ENCODE measurements around the gene ALOXE3. TPM values are rescaled to one million over a fixed set of nuclear protein-coding genes. Genes with fewer than 3 reads are reported as not detected.

ALOXE3 gene
- total RNA-seq, 1 donor from 2014 or later: not detected

- peak overlapping the region; percentile 83 for H3K4me3 Mint-ChIP-seq (ENCODE audit: unreplicated experiment)
- no peak for TF ChIP-seq CTCF (IDR thresholded peaks at IDR 0.05; ENCODE audit: partially characterized antibody, unreplicated experiment)
- peaks cover 6% of the 10 kb centered on the region for H3K27me3 Mint-ChIP-seq (ENCODE audit: unreplicated experiment)
- H3K9me3 Mint-ChIP-seq (ENCODE audit: unreplicated experiment): peaks cover 10% of the 10 kb centered on the region
- no peak overlapping the region for H3K27ac Mint-ChIP-seq (ENCODE audit: unreplicated experiment)
- H3K36me3 Mint-ChIP-seq (ENCODE audit: unreplicated experiment): no peaks in the 10 kb centered on the region
- peaks cover 28% of the 10 kb centered on the region for H3K4me1 Mint-ChIP-seq (ENCODE audit: low read depth, unreplicated experiment)
- DNase-seq: no peak
Observed at GRCh38 chr17:8160741-8161221, 42.5 kb upstream of the ALOXE3 start.

- TF ChIP-seq CTCF (IDR thresholded peaks at IDR 0.05; ENCODE audit: partially characterized antibody, unreplicated experiment): no peak
- DNase-seq: no peak
- Mint-ChIP-seq H3K9me3 (ENCODE audit: unreplicated experiment) (peaks cover 10% of the 10 kb centered on the region), H3K4me1 (ENCODE audit: low read depth, unreplicated experiment) (peaks cover 32% of the 10 kb centered on the region), H3K27ac (ENCODE audit: unreplicated experiment) (peak overlapping the region; percentile 82), H3K27me3 (ENCODE audit: unreplicated experiment) (peaks cover 9% of the 10 kb centered on the region), H3K4me3 (ENCODE audit: unreplicated experiment) (peak overlapping the region; percentile 55), H3K36me3 (ENCODE audit: unreplicated experiment) (no peaks in the 10 kb centered on the region)
Observed at GRCh38 chr17:8160224-8160577, 41.9 kb upstream of the ALOXE3 start.

GRCh38 chr17:8159459-8160223 lies 41.3 kb upstream of the ALOXE3 start:
- no peak overlapping the region for H3K4me3 Mint-ChIP-seq (ENCODE audit: unreplicated experiment)
- no peak for TF ChIP-seq CTCF (IDR thresholded peaks at IDR 0.05; ENCODE audit: partially characterized antibody, unreplicated experiment)
- no peaks in the 10 kb centered on the region for H3K36me3 Mint-ChIP-seq (ENCODE audit: unreplicated experiment)
- H3K4me1 Mint-ChIP-seq (ENCODE audit: low read depth, unreplicated experiment): peaks cover 30% of the 10 kb centered on the region
- peak overlapping the region; percentile 82 for H3K27ac Mint-ChIP-seq (ENCODE audit: unreplicated experiment)
- H3K9me3 Mint-ChIP-seq (ENCODE audit: unreplicated experiment): peaks cover 10% of the 10 kb centered on the region
- DNase-seq: no peak
- peaks cover 9% of the 10 kb centered on the region for H3K27me3 Mint-ChIP-seq (ENCODE audit: unreplicated experiment)

GRCh38 chr17:8159032-8159400 lies 40.7 kb upstream of the ALOXE3 start:
- TF ChIP-seq CTCF (IDR thresholded peaks at IDR 0.05; ENCODE audit: partially characterized antibody, unreplicated experiment): no peak
- Mint-ChIP-seq H3K36me3 (ENCODE audit: unreplicated experiment) (no peaks in the 10 kb centered on the region), H3K4me1 (ENCODE audit: low read depth, unreplicated experiment) (peaks cover 28% of the 10 kb centered on the region), H3K27ac (ENCODE audit: unreplicated experiment) (no peak overlapping the region), H3K9me3 (ENCODE audit: unreplicated experiment) (peaks cover 10% of the 10 kb centered on the region), H3K4me3 (ENCODE audit: unreplicated experiment) (no peak overlapping the region), H3K27me3 (ENCODE audit: unreplicated experiment) (peaks cover 9% of the 10 kb centered on the region)
- DNase-seq: no peak

- no peak overlapping the region for H3K4me3 Mint-ChIP-seq (ENCODE audit: unreplicated experiment)
Observed at GRCh38 chr17:8158267-8159031, 40.1 kb upstream of the ALOXE3 start.

More at GRCh38 chr17:8158267-8159031, 40.1 kb upstream of the ALOXE3 start:
- Mint-ChIP-seq H3K4me1 (ENCODE audit: low read depth, unreplicated experiment) (peaks cover 29% of the 10 kb centered on the region), H3K9me3 (ENCODE audit: unreplicated experiment) (peaks cover 12% of the 10 kb centered on the region), H3K27me3 (ENCODE audit: unreplicated experiment) (peaks cover 14% of the 10 kb centered on the region), H3K27ac (ENCODE audit: unreplicated experiment) (peak overlapping the region; percentile 16), H3K36me3 (ENCODE audit: unreplicated experiment) (no peaks in the 10 kb centered on the region)
- TF ChIP-seq CTCF (IDR thresholded peaks at IDR 0.05; ENCODE audit: partially characterized antibody, unreplicated experiment): peak; percentile 89
- DNase-seq: peak; percentile 96
